Natural killer cell treated with Interleukin-12 subunit alpha and Interleukin-12 subunit beta and Interleukin-15 and Interleukin-18, amount 100 ng/mL, for 72 hours (primary cell): ENCODE data around the gene FOCAD. TPM values are rescaled to one million over a fixed set of nuclear protein-coding genes. Genes with fewer than 3 reads are reported as not detected.
A peak's percentile ranks its signal among the peaks of the same experiment; 100 is the strongest.

Experiments used
- ATAC-seq, 2 donors: fragments of 150-1000 bp; cut with Tn5 transposase in 1 of 2; sonication (Bioruptor Pico), chemical (Tn5 transposase) in 1 of 2; 2 replicates each; pipeline ENCODE4 v1.10.0; 2021
- DNase-seq: peaks from one replicate; pipeline ENCODE4 v3.0.0; 2022; ENCODE audit warnings: low spot score
- H3K27ac Mint-ChIP-seq, 2 donors: 1 replicate in 1 of 2; 2 replicates in 1 of 2; pipeline ENCODE4 v1.8.0; 2022; ENCODE audit warnings: mixed read lengths in 2 of 2, mild to moderate bottlenecking in 1 of 2, moderate library complexity in 1 of 2
- H3K27me3 Mint-ChIP-seq, 2 donors: 1 replicate in 1 of 2; 2 replicates in 1 of 2; pipeline ENCODE4 v1.8.0; 2022; ENCODE audit warnings: mixed read lengths in 2 of 2
- H3K36me3 Mint-ChIP-seq: one replicate; pipeline ENCODE4 v1.8.0; 2022; ENCODE audit warnings: mixed read lengths
- H3K4me1 Mint-ChIP-seq, 2 donors: 1 replicate in 1 of 2; 2 replicates in 1 of 2; pipeline ENCODE4 v1.8.0; 2022; ENCODE audit warnings: low read depth in 2 of 2, mixed read lengths in 2 of 2, mild to moderate bottlenecking in 1 of 2
- H3K4me3 Mint-ChIP-seq: one replicate; pipeline ENCODE4 v1.8.0; 2022; ENCODE audit warnings: mixed read lengths
- H3K9me3 Mint-ChIP-seq: 2 replicates; pipeline ENCODE4 v1.8.0; 2022; ENCODE audit warnings: mixed read lengths
- total RNA-seq, 2 donors: library from RNA; stranded (reverse); gene quantifications; one replicate each; pipeline ENCODE4 v1.2.3, GENCODE V29; 2022

Gene FOCAD
- total RNA-seq, 2 donors from 2014 or later, result 26.6 to 40.7 TPM

DNA sequence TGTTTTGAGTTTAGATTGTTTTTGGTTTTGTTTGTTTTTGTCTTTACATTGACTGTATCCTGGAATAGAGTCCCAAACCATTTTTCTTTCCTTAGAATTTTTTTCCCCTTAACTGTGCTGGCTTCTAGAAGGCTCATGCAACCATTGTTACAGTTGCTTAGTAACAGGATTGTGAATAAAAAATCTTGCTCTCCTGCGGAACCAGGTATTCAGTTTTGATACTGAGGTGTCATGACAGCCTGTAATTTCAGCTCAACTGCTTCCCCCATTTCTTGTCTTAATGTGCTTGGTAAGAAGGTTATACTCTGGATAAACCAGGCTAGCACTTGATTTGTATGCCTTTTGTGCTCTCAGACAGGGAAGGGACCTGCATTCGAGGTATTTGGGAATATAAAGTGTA lies 42.1 kb downstream of the FOCAD start:
- Mint-ChIP-seq H3K4me1 (peaks cover 12 to 17% of the 10 kb centered on the region in 2 donors), H3K27me3 (no peaks in the 10 kb centered on the region), H3K27ac (no peak overlapping the region), H3K4me3 (no peak overlapping the region), H3K36me3 (no peaks in the 10 kb centered on the region), H3K9me3 (no peaks in the 10 kb centered on the region)
- ATAC-seq (no peak), DNase-seq (no peak)

DNA sequence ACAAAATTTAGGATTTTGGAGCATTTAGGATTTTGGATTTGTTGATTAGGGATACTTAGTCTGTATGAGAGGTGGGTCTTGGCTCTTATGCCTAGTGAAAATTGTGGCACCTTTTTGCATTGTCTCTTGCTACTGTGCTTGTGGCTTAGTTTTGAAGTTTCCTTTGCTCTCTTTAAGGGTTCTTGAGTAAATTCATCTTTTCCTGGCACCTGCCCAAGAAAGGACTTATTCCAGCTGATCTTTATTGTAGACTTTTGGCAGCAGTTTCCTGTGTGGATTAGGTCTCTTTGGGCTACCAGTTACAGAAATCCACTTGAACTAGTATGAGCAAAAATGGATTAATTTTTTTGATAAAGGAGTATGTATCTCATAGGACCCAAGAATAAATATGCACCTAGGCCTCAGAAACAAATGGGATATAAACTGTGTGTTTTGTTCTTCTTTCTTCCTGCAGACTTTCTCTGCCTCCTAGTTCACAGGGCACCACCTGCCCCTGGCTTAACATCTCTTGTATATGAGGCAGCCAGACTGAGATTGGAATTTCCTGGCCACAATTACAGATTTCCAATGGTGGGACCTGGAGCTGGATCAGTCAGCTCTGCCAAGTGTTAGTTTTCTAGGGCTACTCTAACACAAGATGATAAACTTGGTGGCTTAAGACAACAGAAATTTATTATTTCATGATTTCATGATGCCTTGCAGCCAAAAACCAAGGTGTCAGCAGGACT lies 44.6 kb downstream of the FOCAD start:
- H3K4me1 Mint-ChIP-seq, result peaks cover 14 to 25% of the 10 kb centered on the region in 2 donors
- no peak overlapping the region for H3K4me3 Mint-ChIP-seq
- ATAC-seq (no peak), DNase-seq (no peak)
- no peaks in the 10 kb centered on the region for H3K36me3 Mint-ChIP-seq
- H3K9me3 Mint-ChIP-seq, result no peaks in the 10 kb centered on the region
- no peak overlapping the region for H3K27ac Mint-ChIP-seq
- no peaks in the 10 kb centered on the region for H3K27me3 Mint-ChIP-seq

- no peaks in the 10 kb centered on the region for H3K36me3 Mint-ChIP-seq
- H3K27me3 Mint-ChIP-seq, result no peaks in the 10 kb centered on the region
- ATAC-seq, result no peak
These were observed 45.5 kb downstream of the FOCAD start for GRCh38 chr9:20729523-20729922.

GRCh38 chr9:20732118-20732517 lies 48.1 kb downstream of the FOCAD start:
- Mint-ChIP-seq H3K4me1 (peaks cover 7 to 11% of the 10 kb centered on the region in 2 donors), H3K4me3 (no peak overlapping the region)
- no peak for DNase-seq

More at GRCh38 chr9:20729523-20729922, 45.5 kb downstream of the FOCAD start:
- H3K27ac Mint-ChIP-seq, result no peak overlapping the region
- H3K9me3 Mint-ChIP-seq, result no peaks in the 10 kb centered on the region
- no peak for DNase-seq
- no peak overlapping the region for H3K4me3 Mint-ChIP-seq
- peaks cover 14 to 25% of the 10 kb centered on the region in 2 donors for H3K4me1 Mint-ChIP-seq

DNA sequence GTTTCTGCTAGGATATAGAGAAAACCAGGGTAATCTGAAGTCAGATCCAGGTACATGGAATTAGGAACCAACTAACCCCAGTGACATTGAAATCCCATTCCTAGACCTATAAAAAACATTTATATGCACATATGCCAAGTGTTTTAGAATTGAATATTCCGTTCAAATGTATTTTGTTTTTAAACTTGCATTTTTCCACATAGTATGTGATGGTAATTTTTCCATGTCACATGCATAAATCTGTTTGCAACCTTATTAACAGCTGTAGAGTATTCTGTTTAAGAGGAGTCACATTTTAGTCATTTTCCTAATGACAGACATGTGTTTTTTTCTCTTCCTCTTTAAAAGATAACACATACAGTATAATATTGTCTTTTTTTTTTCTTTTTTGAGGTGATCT lies 50.2 kb downstream of the FOCAD start:
- no peak for DNase-seq

More at GRCh38 chr9:20732118-20732517, 48.1 kb downstream of the FOCAD start:
- H3K27ac Mint-ChIP-seq, result no peak overlapping the region
- no peak for ATAC-seq
- H3K9me3 Mint-ChIP-seq, result no peaks in the 10 kb centered on the region
- H3K27me3 Mint-ChIP-seq, result no peaks in the 10 kb centered on the region
- H3K36me3 Mint-ChIP-seq, result no peaks in the 10 kb centered on the region

GRCh38 chr9:20740304-20740703 lies 56.2 kb downstream of the FOCAD start:
- ATAC-seq (no peak), DNase-seq (no peak)
- H3K27me3 Mint-ChIP-seq, result no peaks in the 10 kb centered on the region
- peak overlapping the region in 1 of 2 donors; percentile 61 for H3K27ac Mint-ChIP-seq
- no peaks in the 10 kb centered on the region for H3K36me3 Mint-ChIP-seq
- H3K9me3 Mint-ChIP-seq, result no peaks in the 10 kb centered on the region
- no peak overlapping the region for H3K4me3 Mint-ChIP-seq
- peaks cover 11 to 12% of the 10 kb centered on the region in 2 donors for H3K4me1 Mint-ChIP-seq

More for the DNA sequence above, 50.2 kb downstream of the FOCAD start:
- no peaks in the 10 kb centered on the region for H3K27me3 Mint-ChIP-seq
- ATAC-seq, result no peak
- no peak overlapping the region for H3K27ac Mint-ChIP-seq
- H3K36me3 Mint-ChIP-seq, result no peaks in the 10 kb centered on the region
- H3K4me3 Mint-ChIP-seq, result no peak overlapping the region
- H3K9me3 Mint-ChIP-seq, result no peaks in the 10 kb centered on the region
- H3K4me1 Mint-ChIP-seq, result peaks cover 7 to 11% of the 10 kb centered on the region in 2 donors

- DNase-seq (no peak), ATAC-seq (no peak)
- H3K27ac Mint-ChIP-seq, result no peak overlapping the region
- H3K36me3 Mint-ChIP-seq, result no peaks in the 10 kb centered on the region
- H3K4me1 Mint-ChIP-seq, result peaks cover 11 to 12% of the 10 kb centered on the region in 2 donors
- H3K9me3 Mint-ChIP-seq, result no peaks in the 10 kb centered on the region
- no peaks in the 10 kb centered on the region for H3K27me3 Mint-ChIP-seq
- no peak overlapping the region for H3K4me3 Mint-ChIP-seq
These were observed 57.0 kb downstream of the FOCAD start for GRCh38 chr9:20740929-20741582.

DNA sequence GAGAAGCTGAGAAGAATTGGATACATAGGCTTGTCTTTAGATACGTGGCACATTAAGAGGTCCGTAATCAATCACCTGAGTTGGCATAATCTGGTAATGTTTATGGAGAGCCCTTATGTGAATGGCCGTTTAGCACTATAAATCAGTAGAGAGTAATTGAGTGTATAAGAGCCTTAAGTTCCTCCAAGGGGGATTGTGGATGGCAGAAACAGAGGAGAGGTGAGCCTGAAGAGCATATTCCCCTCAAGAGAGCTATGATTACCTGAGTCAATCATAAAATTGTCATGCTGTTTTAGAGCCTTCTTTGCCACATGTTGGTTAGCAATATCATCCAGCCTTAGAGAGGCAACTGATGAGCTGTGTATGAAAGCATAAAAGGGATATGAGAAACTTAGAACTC lies 58.8 kb downstream of the FOCAD start:
- Mint-ChIP-seq H3K4me1 (peaks cover 11 to 12% of the 10 kb centered on the region in 2 donors), H3K4me3 (no peak overlapping the region), H3K9me3 (no peaks in the 10 kb centered on the region), H3K36me3 (no peaks in the 10 kb centered on the region), H3K27me3 (no peaks in the 10 kb centered on the region), H3K27ac (no peak overlapping the region)
- no peak for DNase-seq
- no peak for ATAC-seq

DNA sequence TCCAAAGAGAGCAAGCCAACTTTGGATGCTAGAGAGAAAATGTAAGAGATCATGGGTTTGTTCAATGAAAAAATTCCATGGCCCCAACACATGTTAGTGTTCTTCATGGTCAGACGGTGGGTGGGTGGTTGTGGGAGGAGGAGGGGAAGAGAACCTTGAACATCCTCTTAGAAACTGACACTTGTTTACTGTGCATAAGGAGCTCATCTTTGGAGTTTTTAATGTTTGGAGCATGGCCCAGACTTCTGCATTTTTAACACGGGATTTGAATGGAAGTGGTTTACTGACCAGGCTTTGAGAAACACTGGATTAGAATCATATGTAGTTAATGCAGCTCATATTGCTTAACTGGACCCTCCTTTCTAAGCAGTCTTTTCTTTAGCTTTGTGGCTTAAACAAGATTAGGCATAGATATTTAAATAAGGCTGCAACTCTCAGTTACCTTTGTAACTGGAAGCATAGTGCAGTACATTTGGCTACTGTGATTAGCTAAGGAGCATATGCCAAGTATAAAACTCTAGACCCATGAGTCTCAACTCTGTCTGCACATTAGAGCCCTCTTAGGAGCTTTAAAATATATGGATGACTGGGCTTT lies 60.1 kb downstream of the FOCAD start:
- H3K4me3 Mint-ChIP-seq, result no peak overlapping the region
- H3K36me3 Mint-ChIP-seq, result no peaks in the 10 kb centered on the region
- DNase-seq (no peak), ATAC-seq (no peak)
- no peaks in the 10 kb centered on the region for H3K9me3 Mint-ChIP-seq
- H3K27me3 Mint-ChIP-seq, result no peaks in the 10 kb centered on the region
- peaks cover 11 to 12% of the 10 kb centered on the region in 2 donors for H3K4me1 Mint-ChIP-seq
- H3K27ac Mint-ChIP-seq, result no peak overlapping the region

DNA sequence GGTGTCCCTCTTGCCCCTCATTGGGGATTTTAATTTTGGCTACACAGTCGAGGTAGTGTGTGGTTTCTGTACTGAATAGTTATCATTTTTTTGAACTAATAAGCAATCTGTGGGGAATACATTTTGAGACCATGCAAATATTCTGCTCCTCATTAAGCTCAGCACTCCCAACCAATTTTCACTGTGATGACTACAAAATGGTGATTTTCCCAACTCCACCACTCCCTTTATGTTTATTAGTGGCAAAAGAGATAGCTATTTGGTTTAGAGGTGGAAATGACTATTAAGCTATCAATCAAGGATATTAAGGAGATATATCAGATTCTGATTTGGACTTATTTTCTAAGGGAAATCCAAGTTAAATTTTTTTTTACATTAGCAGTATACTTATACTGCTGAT lies 62.9 kb downstream of the FOCAD start:
- Mint-ChIP-seq H3K9me3 (no peaks in the 10 kb centered on the region), H3K36me3 (no peaks in the 10 kb centered on the region), H3K4me3 (no peak overlapping the region), H3K4me1 (no peaks in the 10 kb centered on the region), H3K27me3 (no peaks in the 10 kb centered on the region), H3K27ac (no peak overlapping the region)
- ATAC-seq (no peak), DNase-seq (no peak)

DNA sequence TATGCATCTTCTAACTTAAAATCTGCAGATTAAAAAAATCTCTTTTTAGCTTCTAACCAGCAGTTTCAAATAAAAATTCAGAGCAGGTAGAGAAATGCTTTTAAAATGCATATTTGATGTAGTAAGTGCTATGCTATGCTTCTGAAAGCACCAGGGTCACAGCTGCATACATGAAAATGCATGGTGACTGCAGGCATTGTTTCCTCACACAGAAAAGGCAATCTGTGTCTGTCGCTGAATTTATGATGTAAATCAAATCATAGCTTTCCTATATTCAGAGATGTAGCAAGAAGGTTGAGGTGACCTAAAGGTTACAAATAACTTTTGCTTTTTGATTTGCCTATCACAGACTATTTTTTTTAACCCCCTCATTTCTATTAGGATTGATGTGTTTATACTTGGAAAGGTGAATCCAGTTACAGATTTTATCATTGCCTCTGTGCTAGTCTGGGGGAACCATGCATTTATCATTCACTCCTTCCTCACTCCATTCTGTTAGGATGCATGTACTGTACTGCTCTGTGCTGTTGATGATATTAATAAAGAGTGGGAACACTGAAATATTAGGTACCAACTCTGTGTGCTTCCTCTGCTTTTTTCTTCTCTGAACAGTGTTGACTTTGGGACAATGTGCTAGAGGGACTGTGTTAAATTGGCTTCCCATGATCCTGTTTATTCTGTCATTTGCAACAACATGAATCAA lies 65.6 kb downstream of the FOCAD start:
- H3K36me3 Mint-ChIP-seq, result peaks cover 5% of the 10 kb centered on the region
- ATAC-seq (no peak), DNase-seq (no peak)
- no peaks in the 10 kb centered on the region for H3K27me3 Mint-ChIP-seq
- H3K9me3 Mint-ChIP-seq, result no peaks in the 10 kb centered on the region
- no peak overlapping the region for H3K4me3 Mint-ChIP-seq
- no peaks in the 10 kb centered on the region for H3K4me1 Mint-ChIP-seq
- H3K27ac Mint-ChIP-seq, result no peak overlapping the region

DNA sequence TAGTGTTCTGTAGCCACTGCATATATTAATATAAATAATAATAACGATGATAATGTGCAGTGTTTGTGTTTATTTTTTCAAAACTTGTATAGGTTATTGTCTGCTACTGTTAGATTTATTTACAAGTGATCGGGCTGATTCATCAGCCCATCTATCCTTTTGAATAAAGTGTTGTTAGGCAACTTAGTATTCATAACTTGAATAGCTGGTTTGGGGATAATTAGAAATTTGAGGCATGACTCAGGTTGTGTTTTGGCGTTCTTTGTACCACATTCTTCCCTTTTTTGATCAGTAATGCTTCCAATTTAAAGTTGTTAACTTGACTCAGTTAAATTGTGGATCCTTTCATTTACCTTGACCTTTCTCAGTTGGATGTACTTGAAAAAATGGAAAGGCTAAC lies 69.7 kb downstream of the FOCAD start:
- peaks cover 10% of the 10 kb centered on the region for H3K36me3 Mint-ChIP-seq
- no peaks in the 10 kb centered on the region for H3K9me3 Mint-ChIP-seq
- DNase-seq (no peak), ATAC-seq (no peak)
- no peak overlapping the region for H3K27ac Mint-ChIP-seq
- H3K4me3 Mint-ChIP-seq, result no peak overlapping the region
- no peaks in the 10 kb centered on the region for H3K27me3 Mint-ChIP-seq
- no peaks in the 10 kb centered on the region for H3K4me1 Mint-ChIP-seq

DNA sequence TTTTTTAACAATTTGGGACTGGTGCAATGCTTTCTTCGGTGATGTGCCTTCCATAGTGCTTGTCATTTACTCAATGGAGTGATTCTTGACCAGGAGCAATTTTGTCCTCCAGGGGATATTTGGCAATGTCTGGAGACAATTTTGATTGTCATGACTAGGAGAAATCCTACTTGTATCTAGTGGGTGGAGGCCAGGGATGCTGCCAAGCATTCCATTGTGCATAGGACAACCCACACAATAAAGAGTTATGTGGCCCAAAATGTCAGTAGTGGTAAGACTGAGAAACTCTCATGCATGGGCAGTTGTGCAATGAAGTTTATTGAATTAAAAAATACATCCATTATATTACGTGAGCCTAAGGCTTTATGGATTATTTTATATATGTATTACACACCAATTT lies 70.5 kb downstream of the FOCAD start:
- DNase-seq, result no peak
- Mint-ChIP-seq H3K4me3 (no peak overlapping the region), H3K27ac (no peak overlapping the region)

More for the DNA sequence above, 70.5 kb downstream of the FOCAD start:
- H3K9me3 Mint-ChIP-seq, result no peaks in the 10 kb centered on the region
- ATAC-seq, result no peak
- no peaks in the 10 kb centered on the region for H3K4me1 Mint-ChIP-seq
- H3K27me3 Mint-ChIP-seq, result no peaks in the 10 kb centered on the region
- H3K36me3 Mint-ChIP-seq, result peaks cover 10% of the 10 kb centered on the region
